Amygdala (tissue), 56 donors: ENCODE results near the gene TRAPPC12.
"Not testable (repeated sequence)": the region's sequence is repeated elsewhere in the genome, so short reads cannot be mapped to it uniquely, and the experiment has no call there.

Experiments
- DNase-seq, 56 donors: peaks; one replicate each; lab custom pipeline; 2025; lab: John Stamatoyannopoulos, UW

Gene TRAPPC12

GRCh38 chr2:3451169-3451568 is 71.7 kb downstream of the TRAPPC12 start:
- no peak for DNase-seq

- no peak for DNase-seq
Observed at GRCh38 chr2:3451926-3452671, 72.6 kb downstream of the TRAPPC12 start.

- DNase-seq = peak in 11 of 56 donors; percentile 27 to 56 (median 38)
Observed at GRCh38 chr2:3453190-3453999, 73.9 kb downstream of the TRAPPC12 start.

DNA sequence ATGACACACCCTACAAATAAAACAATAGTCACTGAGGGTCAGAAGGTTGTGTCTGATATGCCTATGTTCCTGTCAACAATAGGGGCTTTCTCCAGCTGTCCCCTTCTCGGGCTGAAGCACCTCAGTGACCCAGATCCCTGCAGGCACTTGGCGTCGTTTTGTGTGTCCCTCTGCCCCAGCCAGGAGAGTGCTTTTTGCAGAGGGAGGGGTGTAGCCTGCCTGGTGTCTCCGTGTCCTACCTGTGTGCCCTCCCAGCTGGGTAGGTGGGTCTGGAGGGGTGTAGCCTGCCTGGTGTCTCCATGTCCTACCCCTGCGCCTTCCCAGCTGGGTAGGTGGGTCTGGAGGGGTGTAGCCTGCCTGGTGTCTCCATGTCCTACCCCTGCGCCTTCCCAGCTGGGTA is 74.5 kb downstream of the TRAPPC12 start:
- DNase-seq = not testable (repeated sequence)

DNA sequence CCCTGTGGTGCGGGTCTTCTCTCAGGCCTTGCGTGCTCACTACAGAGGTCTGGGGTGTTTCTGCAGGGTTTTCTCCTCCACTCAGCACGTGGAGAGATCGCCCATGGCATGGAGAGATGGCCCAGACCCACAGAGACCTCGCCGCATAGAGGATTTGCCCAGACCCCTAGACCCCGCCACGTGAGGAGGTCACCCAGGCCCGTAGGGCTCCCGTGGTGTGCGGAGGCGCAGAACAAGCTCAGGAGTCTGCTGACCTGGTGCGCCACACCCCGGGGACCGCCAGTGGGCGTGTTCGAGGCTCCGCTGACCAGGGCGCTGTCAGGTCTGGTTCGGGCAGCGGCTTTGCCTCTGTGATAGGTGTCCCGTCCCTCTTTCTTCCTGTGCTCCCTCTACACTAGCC is 75.3 kb downstream of the TRAPPC12 start:
- DNase-seq = no peak

DNA sequence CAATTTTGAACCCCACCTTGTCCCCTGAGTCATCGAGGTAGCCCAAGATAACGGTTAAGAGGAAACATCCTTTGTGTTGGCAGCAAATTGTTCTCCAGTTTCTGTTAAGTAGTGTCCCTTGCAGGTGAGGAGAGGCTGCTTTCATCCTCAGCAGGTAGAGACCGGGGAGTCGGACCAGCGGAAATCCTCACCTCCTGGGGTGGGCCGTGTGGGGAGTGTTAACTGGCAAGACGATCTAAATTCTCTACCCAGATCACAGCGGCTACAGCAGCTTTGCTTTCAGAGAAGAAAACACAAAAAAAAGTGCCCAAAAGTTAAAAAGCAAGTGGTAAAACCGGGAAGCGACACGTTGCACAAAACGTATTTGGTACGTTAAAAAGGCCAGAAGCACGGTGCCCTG is 76.6 kb downstream of the TRAPPC12 start:
- no peak for DNase-seq

GRCh38 chr2:3457524-3458395 is 78.3 kb downstream of the TRAPPC12 start:
- no peak for DNase-seq

DNA sequence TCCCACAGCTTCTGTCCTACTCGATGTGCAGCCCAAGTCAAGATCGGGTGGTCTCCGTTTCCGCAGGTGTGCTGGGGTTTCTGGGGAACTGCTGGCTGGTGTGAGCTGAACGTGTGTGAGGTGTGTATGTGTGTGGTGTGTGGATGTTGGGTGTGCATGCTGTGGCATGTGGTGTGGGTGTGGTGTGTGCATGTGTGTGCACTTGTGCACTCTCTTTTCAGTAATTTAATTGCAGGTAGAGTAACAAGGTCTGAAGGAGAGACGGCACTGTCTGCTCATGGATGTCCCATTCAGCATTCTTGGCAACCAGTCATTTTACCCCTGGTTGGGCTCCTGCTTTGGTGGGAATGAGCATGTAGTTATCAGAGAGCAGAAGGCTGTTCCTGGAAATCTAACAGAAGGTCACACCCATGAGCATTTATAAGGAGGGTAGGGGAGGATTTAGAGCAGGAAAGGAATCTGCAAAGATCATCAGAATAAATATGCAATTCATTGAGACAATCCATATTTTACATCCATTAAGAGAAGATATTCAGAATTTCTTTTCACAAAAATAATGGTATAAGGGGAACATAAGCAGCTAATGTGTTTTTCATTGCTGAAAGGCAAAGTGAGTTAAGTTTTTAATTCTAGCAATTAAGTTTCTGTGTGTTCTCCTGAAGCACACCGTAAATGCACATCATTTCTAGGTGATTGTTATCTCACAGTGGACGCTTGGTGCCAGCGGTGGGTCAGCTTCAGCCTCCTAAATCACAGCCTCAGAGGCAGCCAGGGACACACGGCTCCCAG is 79.1 kb downstream of the TRAPPC12 start:
- no peak for DNase-seq

GRCh38 chr2:3459185-3460015 is 79.9 kb downstream of the TRAPPC12 start:
- DNase-seq = no peak

DNA sequence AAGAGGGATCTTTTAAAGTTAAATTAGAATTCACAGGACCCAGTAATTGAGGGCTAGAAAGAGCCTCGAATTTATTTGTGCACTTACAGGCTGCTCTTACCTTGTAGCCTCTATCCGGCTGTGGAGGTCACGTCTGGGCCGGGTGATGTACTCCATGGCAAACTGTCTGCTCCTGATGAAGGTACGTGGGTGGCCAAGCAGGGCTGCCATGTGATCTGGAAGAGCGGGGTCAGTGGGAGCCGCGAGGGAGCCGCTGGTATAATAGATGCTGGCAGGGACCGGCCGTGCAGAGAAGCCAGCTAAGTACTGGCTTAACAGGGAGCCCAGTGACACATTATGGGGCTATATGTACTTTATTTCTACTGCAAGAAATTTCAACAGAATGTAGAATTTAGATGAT is 80.7 kb downstream of the TRAPPC12 start:
- DNase-seq = no peak

DNA sequence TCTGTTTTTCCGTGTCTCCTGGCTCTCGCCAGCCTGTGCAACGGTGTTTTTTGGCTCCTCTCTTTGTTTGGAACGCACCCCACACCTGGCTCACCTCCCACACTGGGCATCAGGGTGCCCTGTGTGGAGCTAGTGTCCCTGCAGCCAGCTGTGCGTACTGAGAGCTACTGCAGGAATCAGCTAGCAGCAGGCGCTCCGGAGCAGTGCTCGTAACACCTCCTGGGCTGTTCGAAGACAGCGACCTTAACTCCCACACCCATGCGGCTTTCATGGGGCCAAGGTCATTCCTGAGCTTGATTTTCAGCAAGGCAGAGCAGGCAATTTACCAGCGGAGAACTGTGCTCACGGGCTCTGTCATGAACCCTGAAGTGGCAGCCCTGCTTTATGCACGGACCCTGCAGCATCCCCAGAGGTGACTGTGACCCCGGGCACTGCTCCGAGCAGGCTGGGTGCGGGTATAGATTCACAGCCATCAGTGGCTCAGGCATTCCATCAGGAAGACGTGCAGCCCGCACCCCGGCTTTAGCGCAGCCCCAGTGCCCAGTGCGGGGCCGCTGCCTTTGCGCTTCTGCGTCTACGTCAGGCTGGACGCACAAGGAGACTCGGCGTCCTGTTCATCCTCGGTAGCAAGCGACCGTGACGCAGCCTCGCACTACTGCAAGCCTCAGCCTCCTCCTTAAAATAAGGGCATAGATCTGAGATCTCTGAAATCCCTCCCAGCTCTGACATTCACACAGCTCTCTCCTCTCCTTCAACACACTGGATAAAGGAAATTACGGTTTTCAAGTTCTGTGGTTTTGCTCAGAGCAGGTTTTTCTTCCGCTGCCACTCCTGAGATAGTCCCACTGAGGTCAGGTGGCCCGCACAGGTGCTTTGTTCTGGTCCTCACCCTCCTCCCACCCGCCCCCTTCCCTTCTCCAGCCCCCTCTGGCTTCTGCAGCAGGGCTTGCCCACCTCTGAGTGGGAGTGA is 81.6 kb downstream of the TRAPPC12 start:
- no peak for DNase-seq

- DNase-seq = peak in 3 of 56 donors; percentile 27 to 73 (median 58)
Observed at GRCh38 chr2:3461801-3462492, 82.5 kb downstream of the TRAPPC12 start.

DNA sequence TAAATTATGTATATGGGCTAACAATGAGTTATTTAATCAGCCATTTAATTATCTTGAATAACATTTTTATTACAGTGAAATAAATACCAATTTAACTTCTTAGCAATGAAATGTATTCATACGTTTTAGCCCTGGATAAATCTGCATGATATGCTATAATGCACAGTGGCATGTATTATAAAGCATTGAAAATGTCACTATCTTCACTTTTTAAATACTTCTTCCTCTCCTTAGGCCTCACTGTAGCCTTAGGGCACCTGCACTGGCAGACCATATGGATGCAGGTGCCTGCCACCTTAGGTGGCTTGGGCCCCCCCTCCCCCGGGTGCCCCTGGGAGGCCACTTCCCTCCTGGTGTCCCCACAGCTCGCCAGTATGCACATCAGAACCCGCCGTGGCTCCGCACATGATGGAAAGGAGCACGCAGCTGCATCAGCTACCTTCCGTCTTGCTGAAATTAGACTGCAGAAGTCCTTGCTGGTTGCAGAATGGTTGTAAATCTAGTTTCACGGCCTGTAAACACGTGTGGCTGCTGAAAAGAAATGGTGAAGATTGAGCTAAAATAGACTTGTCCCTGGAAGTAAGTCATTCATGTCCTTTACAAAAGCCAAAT is 83.1 kb downstream of the TRAPPC12 start:
- DNase-seq = no peak

DNA sequence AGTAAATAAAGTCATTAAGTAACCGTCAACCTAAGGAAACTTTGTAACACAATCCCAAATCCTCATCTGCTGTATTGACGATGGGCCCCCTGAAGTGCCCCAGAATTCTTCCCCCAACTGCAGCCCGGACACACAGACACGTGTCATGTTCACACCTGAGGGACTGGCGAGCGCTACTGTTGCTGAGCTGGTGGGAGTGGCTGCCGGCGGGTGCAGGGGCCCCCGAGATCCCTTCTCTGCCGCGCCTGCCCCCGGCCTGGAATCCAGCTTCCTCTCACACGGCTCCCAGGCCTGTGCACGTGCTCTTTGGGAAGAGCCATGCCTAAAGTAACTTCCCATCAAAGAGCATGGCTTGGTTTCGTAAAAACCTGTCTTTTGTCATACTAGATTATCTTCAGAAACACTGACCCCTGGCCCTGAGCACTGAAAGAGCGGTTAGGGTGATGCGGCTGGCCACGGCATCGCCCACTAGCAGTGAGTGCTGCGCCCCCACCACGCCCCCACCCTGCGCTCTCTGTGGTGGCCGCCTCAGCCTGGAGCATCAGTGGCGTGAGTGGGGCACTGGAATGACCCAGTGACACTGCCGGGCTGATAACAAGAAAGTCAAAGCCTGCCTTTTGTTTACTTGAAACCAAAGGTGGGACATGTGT is 83.8 kb downstream of the TRAPPC12 start:
- no peak for DNase-seq

GRCh38 chr2:3463944-3464343 is 84.5 kb downstream of the TRAPPC12 start:
- no peak for DNase-seq

GRCh38 chr2:3464401-3465005 is 85.0 kb downstream of the TRAPPC12 start:
- no peak for DNase-seq
